Mucosa of descending colon (tissue), 3 donors: ENCODE data around the gene EPN2. TPM values are rescaled to one million over a fixed set of nuclear protein-coding genes. Genes with fewer than 3 reads are reported as not detected.

Source experiments
- ATAC-seq: fragments of 200-7000 bp; cut with Tn5 transposase; one replicate; pipeline ENCODE4 v1.9.1; 2020; ENCODE audit warnings: mild to moderate bottlenecking, moderate library complexity
- DNase-seq, 3 donors: peaks; one replicate each; pipeline ENCODE4 v3.0.0-alpha.2; 2020
- H3K36me3 ChIP-seq: fragments of 200-600 bp; one replicate; pipeline ENCODE4 v1.8.0; 2021; ENCODE audit warnings: low read depth, mild to moderate bottlenecking
- H3K4me1 ChIP-seq: fragments of 200-600 bp; one replicate; pipeline ENCODE4 v1.8.0; 2021; ENCODE audit warnings: low read depth, mild to moderate bottlenecking
- H3K4me3 ChIP-seq: fragments of 200-600 bp; one replicate; pipeline ENCODE4 v1.8.0; 2021; ENCODE audit warnings: mild to moderate bottlenecking
- H3K9me3 ChIP-seq: fragments of 200-600 bp; one replicate; pipeline ENCODE4 v1.8.0; 2021; ENCODE audit warnings: mild to moderate bottlenecking
- CTCF ChIP-seq: fragments of 200-600 bp; IDR thresholded peaks from one replicate; pipeline ENCODE4 v1.8.0; 2022; ENCODE audit warnings: antibody characterized with exemption, mild to moderate bottlenecking
- intact Hi-C, 2 donors: fragments of 100-400 bp; cut with DNase I in 1 of 2; cut with micrococcal nuclease in 1 of 2; formaldehyde crosslinking; loops; one replicate each; pipeline versions ENCODE4 v1.11.0 to v1.11.1; 2022; cut with DNase I, micrococcal nuclease
- total RNA-seq, 3 donors: library from RNA; stranded (reverse); fragmentation: NEBNext Ultra II Directional in 2 of 3; extraction: Animal tissue kit (Norgen Biotek cat#: 25700) in 2 of 3; gene quantifications; one replicate each; pipeline versions ENCODE4 v1.2.1 to v1.2.4, GENCODE V29; 2021 to 2023
- donor health status: DM: no; HTN: no; CAD: no; lungs with moderate emphysema.
- donor health status: DM: no; HTN: no; CAD: no.
- donor health status: DM: no; HTN: yes; CAD: no.

The EPN2 gene
- total RNA-seq, 3 donors from 2014 or later = 32.6 to 75.8 (median 45.0) TPM

GRCh38 chr17:19341641-19342610 is 104.8 kb downstream of the EPN2 start:
- no peak for DNase-seq

GRCh38 chr17:19342611-19343255 is 105.6 kb downstream of the EPN2 start:
- no peak for ATAC-seq
- Histone ChIP-seq H3K9me3 (no peaks in the 10 kb centered on the region), H3K36me3 (no peaks in the 10 kb centered on the region), H3K4me1 (peaks cover 9% of the 10 kb centered on the region), H3K4me3 (no peak overlapping the region)
- no peak for DNase-seq
- intact Hi-C loops = no loop called here
- no peak for TF ChIP-seq CTCF

More at GRCh38 chr17:19341641-19342610, 104.8 kb downstream of the EPN2 start:
- intact Hi-C loops = no loop called here
- H3K9me3 ChIP-seq = no peaks in the 10 kb centered on the region
- H3K4me3 ChIP-seq = no peak overlapping the region
- H3K4me1 ChIP-seq = peaks cover 5% of the 10 kb centered on the region
- H3K36me3 ChIP-seq = no peaks in the 10 kb centered on the region
- no peak for TF ChIP-seq CTCF
- ATAC-seq = no peak

- DNase-seq = no peak
Observed at GRCh38 chr17:19343256-19343630, 106.1 kb downstream of the EPN2 start.

GRCh38 chr17:19343671-19344151 is 106.5 kb downstream of the EPN2 start:
- DNase-seq = no peak
- no peak for TF ChIP-seq CTCF

More at GRCh38 chr17:19343256-19343630, 106.1 kb downstream of the EPN2 start:
- H3K4me1 ChIP-seq = peaks cover 11% of the 10 kb centered on the region
- TF ChIP-seq CTCF = no peak
- ATAC-seq = no peak
- no peaks in the 10 kb centered on the region for H3K9me3 ChIP-seq
- intact Hi-C loops = no loop called here
- H3K36me3 ChIP-seq = no peaks in the 10 kb centered on the region
- H3K4me3 ChIP-seq = no peak overlapping the region

GRCh38 chr17:19344311-19345066 is 107.3 kb downstream of the EPN2 start:
- intact Hi-C loops = no loop called here
- ATAC-seq (no peak), DNase-seq (peak in 1 of 3 donors; percentile 32)
- Histone ChIP-seq H3K36me3 (no peaks in the 10 kb centered on the region), H3K9me3 (no peaks in the 10 kb centered on the region), H3K4me1 (peaks cover 14% of the 10 kb centered on the region), H3K4me3 (no peak overlapping the region)
- TF ChIP-seq CTCF = no peak

More at GRCh38 chr17:19343671-19344151, 106.5 kb downstream of the EPN2 start:
- no peaks in the 10 kb centered on the region for H3K9me3 ChIP-seq
- peaks cover 14% of the 10 kb centered on the region for H3K4me1 ChIP-seq
- H3K36me3 ChIP-seq = no peaks in the 10 kb centered on the region
- intact Hi-C loops = no loop called here
- no peak for ATAC-seq
- no peak overlapping the region for H3K4me3 ChIP-seq
